ENCODE data around the gene CEP68.
"Not testable (repeated sequence)": the region's sequence is repeated elsewhere in the genome, so short reads cannot be mapped to it uniquely, and the experiment has no call there.

Gene CEP68

GRCh38 chr2:65056215-65057053 is at the start of gene CEP68:
Gene CEP68 (plus strand): TSS chr2:65056416. CDS start chr2:65069445, 13,029 bp downstream.
- peak; percentile 95 for DNase-seq (ENCODE audit: low read depth)

DNA sequence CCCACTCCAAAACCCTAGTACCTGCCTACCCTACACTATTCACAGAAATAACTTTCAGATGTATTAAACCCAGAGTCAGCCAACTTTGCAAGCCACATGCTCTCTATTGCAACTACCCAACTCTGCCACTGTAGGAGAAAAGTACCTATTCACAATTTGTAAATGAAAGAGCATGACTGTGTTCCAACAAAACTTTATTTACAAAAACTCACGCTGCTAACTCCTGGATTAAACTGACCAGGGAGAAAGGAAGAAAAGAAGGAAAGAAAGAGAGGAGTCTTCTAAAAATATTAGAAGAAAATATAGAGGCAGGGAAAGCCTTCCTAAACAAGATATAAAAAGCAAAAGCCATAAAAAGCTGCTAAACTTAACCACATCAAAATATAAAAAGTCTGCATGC is 42.4 kb upstream of the CEP68 start:
- DNase-seq (ENCODE audit: low read depth): no peak

DNA sequence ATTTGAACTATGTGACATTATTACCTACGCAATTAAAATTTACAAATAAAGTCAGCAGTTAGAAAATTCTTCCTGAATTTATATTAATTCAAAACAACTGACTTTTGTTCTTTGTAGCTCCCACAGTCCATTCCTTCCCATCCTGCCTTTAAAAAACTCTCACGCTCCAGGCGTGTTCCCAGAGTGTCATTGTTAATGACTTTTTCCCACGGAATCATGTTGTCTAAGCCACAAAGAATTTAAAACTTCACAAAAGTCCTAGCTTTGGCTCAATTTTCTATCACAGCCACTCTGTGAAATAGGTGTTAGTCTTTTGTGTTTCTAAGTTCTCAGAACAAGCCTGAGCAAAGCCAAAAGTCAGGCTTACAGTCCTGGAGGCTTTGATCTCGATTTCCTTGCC is 40.5 kb upstream of the CEP68 start:
- no peak for DNase-seq (ENCODE audit: low read depth)

DNA sequence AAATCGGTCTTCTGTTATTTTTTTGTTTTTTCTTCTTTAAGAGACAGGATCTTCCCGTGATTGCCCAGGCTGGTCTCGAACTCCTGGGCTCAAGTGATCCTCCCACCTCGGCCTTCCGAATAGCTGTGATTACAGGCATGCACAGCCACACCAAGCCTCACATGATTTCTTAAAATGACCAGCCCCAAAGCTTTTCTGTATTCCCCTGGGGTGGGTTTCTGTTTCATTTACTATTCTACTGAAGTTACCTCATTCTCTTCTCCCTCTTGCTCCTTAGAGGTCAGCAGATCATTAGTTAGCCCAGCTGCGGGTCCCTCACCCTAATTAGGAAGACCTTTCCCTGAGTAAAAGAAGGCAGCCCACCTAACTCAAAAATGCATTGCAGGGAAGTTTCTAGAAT is 39.4 kb upstream of the CEP68 start:
- DNase-seq (ENCODE audit: low read depth): no peak

DNA sequence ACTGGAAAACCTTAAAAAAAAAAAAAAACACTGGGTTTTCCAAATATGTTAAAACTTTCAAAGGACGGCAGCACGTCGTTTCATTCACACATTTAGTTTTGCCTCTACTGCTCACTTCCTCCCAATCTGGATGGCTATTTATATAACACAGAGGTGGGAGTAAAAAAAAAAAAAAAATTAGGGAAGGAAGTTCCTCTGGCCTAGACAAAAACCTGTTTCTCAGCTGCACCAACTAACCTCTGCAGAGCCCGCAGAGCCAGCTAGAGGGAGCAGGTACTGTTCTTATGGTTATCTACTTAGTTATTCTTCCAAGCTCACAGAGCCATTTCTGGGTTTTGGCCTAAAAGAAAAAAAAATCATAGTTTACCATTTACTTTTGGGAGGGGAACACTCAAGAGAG is 38.9 kb upstream of the CEP68 start:
- no peak for DNase-seq (ENCODE audit: low read depth)

DNA sequence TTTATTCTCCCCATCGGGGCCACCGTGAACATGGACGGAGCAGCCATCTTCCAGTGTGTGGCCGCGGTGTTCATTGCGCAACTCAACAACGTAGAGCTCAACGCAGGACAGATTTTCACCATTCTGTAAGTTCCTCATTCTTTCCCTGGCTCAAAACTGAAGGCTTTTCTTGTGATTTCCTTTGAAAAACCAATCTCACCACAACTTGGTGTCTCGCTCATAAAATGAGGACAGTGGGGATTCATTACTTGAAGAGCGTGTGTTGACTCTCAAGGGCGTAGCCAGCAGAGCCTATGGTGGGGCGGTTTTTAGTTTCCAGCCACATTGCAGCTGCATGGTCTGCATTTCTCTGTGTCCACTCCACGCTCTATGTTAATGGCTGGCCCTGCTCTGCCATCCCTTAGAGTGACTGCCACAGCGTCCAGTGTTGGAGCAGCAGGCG is 38.1 kb upstream of the CEP68 start:
- DNase-seq (ENCODE audit: low read depth): no peak

DNA sequence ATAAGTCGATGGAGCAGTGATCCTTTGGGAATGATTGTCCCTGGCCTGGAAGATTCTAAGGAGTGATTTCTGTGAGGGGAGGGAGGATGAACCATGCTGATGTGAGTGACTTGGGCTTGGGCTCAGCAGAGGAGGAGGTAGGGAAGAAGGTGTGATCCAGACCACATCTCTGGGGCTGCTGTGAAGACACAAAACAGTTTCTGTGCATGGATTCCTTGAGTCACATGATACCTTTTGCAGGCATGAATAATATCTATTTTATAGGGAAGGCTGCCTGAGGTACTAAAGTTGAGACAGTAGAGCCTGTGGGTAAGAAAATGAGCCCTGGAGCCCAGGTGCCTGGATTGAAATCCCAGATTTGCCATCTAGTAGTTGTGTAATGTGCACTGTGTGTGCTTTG is 37.2 kb upstream of the CEP68 start:
- no peak for DNase-seq (ENCODE audit: low read depth)

DNA sequence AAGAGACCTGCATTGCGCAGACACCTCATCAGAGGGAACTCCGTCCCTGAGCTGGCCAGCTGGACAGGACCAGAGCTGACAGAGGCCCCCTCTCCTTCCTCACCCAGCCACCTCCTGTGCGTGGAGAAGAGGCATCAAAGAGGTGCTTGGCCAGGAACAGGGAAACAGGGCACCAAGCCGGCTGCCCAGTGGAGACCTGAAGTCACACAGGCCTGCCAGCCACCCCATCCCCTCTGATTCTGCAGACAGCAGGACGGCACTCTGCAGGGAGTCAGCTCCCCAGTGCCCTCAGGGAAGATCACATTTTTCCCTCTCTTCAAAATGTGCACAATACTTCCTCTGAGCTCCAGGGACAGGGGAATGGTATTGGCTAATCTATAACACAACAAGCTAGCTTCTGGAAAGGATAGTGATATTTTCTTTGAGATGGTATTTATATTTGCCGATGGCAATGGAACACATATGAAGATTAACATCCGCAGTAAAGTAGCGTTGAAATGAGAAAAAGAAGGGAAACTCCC is 36.5 kb upstream of the CEP68 start:
- DNase-seq (ENCODE audit: low read depth): no peak

DNA sequence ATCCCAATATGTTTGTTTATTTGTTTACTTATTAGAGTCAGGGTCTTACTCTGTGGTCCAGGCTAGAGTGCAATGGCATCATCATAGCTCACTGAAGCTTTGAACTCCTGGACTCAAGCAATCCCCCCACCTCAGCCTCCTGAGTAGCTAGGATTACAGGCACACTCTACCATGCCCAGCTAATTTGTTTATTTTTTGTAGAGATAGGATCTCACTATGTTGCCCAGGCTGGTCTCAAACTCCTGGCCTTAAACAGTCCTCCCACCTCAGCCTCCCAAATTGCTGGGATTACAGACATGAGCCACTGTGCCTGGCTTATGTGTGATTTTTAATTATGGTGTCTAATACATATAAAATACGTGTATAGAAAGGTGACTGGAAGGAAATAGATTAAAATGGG is 36.0 kb upstream of the CEP68 start:
- not testable (repeated sequence) for DNase-seq (ENCODE audit: low read depth)

DNA sequence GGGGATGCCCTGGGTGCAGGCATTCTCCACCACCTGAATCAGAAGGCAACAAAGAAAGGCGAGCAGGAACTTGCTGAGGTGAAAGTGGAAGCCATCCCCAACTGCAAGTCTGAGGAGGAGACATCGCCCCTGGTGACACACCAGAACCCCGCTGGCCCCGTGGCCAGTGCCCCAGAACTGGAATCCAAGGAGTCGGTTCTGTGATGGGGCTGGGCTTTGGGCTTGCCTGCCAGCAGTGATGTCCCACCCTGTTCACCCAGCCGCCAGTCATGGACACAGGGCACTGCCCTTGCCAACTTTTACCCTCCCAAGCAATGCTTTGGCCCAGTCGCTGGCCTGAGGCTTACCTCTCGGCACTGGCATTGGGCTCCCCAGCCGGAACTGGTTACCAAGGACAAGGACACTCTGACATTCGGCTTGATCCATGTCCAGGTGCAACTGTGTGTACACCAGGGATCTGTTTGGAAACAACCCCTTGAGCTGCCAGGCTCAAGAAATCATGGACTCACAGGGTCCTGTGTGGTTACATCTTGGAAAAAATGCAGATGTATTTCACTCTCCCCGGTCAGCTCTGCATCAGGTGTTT is 35.2 kb upstream of the CEP68 start:
- no peak for DNase-seq (ENCODE audit: low read depth)

DNA sequence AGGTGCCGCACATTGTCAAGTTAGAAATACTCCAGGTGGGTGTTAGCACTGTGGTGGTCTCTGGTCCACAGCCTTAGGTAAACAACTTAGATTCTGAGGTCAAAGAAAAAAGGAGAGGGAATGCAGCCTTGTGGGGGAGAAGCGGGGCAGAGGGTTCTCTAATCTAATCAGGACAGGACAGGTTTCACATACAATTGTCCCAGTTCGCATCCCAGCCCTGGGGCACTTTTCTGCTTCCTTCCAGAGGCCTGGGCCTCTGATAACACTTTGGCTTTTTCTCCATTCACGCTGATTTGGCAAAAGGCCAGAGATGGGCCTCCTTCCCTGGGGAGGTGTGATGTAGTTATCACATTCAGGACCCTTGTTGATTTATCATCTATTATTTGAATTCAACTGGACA is 34.5 kb upstream of the CEP68 start:
- no peak for DNase-seq (ENCODE audit: low read depth)

GRCh38 chr2:65022189-65022588 is 34.0 kb upstream of the CEP68 start:
- DNase-seq (ENCODE audit: low read depth): no peak

DNA sequence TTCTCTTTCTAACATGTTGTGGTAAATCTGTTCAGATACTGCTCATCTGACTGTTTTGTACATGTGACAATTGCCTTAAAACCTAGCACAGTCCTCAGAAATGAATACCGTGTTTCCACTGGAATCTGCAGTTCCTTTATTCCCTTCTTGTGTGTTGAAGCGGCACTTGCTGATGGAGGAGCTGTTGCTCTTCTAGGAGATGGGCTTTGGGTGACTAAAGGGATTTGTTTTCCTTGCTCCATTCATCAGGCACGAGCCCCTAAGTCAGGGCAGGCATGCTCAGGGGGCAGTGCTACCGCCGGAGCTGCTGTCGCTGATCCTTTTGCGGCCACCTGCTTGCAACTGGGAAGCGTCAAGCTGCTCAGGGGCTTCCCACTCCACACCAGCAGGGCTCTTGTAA is 32.5 kb upstream of the CEP68 start:
- DNase-seq (ENCODE audit: low read depth): no peak

DNA sequence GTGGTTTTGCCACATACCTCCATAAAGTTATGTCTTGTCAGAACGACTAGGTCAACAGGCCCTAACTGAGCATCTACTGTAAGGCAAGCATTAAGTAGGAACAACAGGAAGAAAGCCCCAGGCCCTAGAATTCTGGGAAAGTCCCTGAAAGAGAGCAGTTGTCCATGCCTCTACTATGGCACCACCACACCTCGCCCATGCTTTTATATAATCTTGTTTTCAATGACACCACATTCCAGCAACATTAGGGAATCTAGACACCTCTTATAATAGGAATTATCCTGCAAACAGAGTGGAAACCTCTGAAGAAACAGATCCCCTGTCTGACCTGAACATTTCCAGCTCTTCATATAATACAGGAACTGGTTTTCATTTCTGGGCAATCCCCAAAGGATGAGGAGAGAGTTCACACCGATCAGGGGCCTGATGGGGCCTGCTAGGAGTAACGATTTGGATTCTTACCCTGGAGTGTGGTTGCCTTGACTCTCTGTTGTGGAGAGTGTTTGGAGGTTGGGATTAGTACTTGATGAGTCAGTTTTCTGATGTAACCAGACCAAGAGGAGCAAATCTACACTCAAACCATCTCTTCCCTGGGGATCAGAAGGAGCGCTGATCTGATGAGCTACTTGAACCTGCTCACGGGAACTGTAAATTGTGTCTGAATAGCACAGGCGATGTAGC is 31.9 kb upstream of the CEP68 start:
- no peak for DNase-seq (ENCODE audit: low read depth)

GRCh38 chr2:65025453-65026123 is 30.6 kb upstream of the CEP68 start:
- DNase-seq (ENCODE audit: low read depth): no peak

- DNase-seq (ENCODE audit: low read depth): no peak
These were observed 30.1 kb upstream of the CEP68 start for GRCh38 chr2:65026154-65026553.

DNA sequence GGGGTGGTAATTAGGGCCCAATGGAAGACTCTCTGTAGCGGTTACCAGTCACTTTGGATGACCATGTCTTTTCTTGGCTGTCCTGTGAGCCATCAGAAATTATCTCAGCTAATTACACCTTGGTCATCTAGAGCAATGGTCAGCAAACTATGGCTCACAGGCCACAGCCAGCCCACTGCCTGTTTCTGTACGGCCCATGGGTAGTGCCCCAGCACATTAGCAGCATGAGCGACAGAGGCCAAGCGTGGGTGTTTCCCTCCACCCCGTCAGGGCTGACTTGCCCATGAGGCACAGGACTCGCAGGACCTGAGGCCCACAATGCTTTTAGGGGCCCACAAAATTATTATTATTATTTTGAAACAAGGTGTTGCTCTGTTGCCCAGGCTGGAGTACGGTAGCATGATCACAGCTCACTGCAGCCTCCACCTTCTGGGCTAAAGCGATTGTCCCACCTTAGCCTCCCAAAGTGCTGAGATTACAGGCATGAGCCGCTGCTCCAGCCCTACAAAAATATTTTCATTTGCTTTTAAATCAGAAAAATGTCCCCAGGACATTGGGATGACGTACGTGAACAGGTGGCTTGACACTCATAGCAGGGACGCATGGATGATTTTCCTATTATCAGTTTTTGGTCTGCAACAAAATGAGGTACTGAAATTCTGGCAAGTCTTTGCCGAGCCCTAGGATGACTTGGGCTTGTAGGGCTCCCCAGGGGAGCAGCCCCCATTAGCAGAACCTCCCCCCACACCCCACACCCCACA is 29.3 kb upstream of the CEP68 start:
- DNase-seq (ENCODE audit: low read depth): no peak

- no peak for DNase-seq (ENCODE audit: low read depth)
These were observed 28.5 kb upstream of the CEP68 start for GRCh38 chr2:65027616-65028244.

DNA sequence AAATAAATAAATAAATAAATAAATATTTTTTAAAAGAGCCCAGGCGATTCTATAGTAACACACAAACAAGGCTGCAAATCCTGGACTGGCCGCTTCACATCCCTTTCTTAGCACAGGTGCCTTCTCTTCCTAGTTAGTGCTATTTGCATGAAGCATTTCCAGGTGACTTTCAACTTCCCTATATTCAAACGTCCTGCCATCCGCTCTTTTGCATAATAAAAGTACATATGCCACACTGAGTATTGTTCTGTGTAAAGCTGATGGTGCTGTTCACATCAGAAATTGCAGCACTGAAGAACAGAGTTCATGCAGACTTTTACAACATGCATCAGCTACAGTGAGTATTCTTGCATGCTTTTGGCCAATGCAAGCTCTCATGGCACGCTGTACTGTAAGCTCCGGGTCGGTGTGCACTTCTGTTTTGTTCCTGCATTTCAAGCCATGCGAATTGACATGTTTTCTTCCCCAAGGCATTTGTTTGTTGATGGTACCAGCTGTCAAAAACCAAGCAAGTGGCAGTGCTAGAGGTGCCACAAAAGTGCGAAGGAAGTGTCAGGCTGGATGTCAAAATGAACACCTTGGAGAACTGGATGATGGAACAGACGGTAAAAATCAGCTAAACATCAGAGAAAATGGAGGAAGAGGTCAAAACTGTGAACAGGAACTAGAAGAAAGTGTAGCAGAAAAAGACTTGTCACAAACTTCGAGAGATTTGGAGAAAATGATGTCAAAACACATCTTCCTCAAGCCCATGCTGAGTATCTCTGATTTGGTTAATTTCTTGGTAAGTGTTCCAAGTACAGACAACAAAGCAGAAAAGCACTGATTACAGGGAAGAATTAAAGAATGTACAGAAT is 25.5 kb upstream of the CEP68 start:
- no peak for DNase-seq (ENCODE audit: low read depth)

DNA sequence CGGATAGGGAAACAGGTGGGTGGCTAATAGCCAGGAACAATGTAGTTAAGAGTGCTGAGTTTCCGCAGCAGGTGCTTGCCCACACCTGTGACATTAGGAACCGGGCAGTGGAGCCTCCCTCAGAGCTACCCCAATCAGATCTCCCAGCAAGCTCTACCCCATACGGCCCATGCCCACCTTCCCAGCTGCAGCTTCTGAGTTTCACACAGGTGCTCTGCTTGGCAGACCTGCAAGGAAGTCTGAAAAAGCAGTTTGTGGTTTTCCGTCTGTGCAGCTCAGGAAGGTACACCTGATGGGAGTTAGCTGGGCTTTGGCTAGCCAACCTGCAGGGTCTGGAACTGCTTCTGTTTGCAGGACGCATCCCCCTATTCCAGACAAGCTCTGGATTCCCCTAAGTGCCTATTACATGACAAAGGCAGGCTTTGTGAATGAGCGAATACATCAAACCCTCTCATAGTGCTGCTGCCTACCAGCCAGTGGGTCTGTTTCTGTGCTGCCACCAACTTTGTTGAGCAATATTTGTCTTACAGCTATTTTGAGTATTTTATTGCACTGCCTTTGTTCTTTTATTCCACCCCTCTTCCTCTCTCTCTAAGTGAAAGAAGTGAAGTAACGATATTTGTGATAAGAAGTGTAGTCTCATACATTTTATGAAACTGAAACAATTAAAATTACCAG is 24.7 kb upstream of the CEP68 start:
- no peak for DNase-seq (ENCODE audit: low read depth)
